ENCODE results near the gene MDM2.
"Not testable (repeated sequence)": the region's sequence is repeated elsewhere in the genome, so short reads cannot be mapped to it uniquely, and the experiment has no call there.

GRCh38 chr12:68807274-68807575, 752 bp upstream of the MDM2 start:
- not testable (repeated sequence) for TF ChIP-seq CTCF, POLR2AphosphoS5, POLR2A, EP300 (IDR thresholded peaks at IDR 0.05)
